ENCODE results near the gene CLPSL2.

Gene CLPSL2

GRCh38 chr6:35788423-35788982 is 12.1 kb downstream of the CLPSL2 start:
- no peak for DNase-seq

- no peak for DNase-seq
Measured at GRCh38 chr6:35790683-35791082, 14.3 kb downstream of the CLPSL2 start.

GRCh38 chr6:35794536-35795452 is 18.4 kb downstream of the CLPSL2 start:
- DNase-seq, result no peak

GRCh38 chr6:35795453-35796071 is 19.2 kb downstream of the CLPSL2 start:
- no peak for DNase-seq

- no peak for DNase-seq
Measured at GRCh38 chr6:35796236-35796635, 19.8 kb downstream of the CLPSL2 start.

GRCh38 chr6:35797837-35798526 is 21.6 kb downstream of the CLPSL2 start:
- no peak for DNase-seq

- no peak for DNase-seq
Measured at GRCh38 chr6:35798706-35799105, 22.3 kb downstream of the CLPSL2 start.

- DNase-seq, result peak in 1 of 2 experiments; percentile 55
Measured at GRCh38 chr6:35801148-35801547, 24.8 kb downstream of the CLPSL2 start.

- DNase-seq, result peak; percentile 78 to 95
Measured at GRCh38 chr6:35804996-35805736, 28.8 kb downstream of the CLPSL2 start, which contains the start of gene LHFPL5. LHFPL5 (plus strand) TSS chr6:35805352; CDS start chr6:35805671, 319 bp downstream.

- peak; percentile 91 to 92 for DNase-seq
Measured at GRCh38 chr6:35808688-35809087, 32.3 kb downstream of the CLPSL2 start.

- no peak for DNase-seq
Measured at GRCh38 chr6:35809809-35810208, 33.4 kb downstream of the CLPSL2 start.

GRCh38 chr6:35810971-35811698 is 34.7 kb downstream of the CLPSL2 start:
- no peak for DNase-seq

GRCh38 chr6:35811699-35811995 is 35.2 kb downstream of the CLPSL2 start:
- DNase-seq, result no peak

GRCh38 chr6:35817515-35817914 is 41.1 kb downstream of the CLPSL2 start:
- no peak for DNase-seq

- peak in 1 of 2 experiments; percentile 43 for DNase-seq
Measured at GRCh38 chr6:35823601-35824000, 47.2 kb downstream of the CLPSL2 start.

GRCh38 chr6:35824552-35825192 is 48.3 kb downstream of the CLPSL2 start:
- no peak for DNase-seq

Measured in NCI-H526 (cell line).